Hematopoietic multipotent progenitor cell treated with erythropoietin and hydrocortisone succinate and interleukin-3 and kit ligand, for 8 days (in vitro differentiated cells): ENCODE data around the gene KCNK10.
A peak's percentile ranks its signal among the peaks of the same experiment; 100 is the strongest.

Experiments used
- DNase-seq: peaks from one replicate; pipeline ENCODE4 v3.0.0-alpha.2; 2015

KCNK10 gene

GRCh38 chr14:88321692-88322503 lies 1.2 kb downstream of the KCNK10 start:
- no peak for DNase-seq

- DNase-seq, result no peak
Measured at GRCh38 chr14:88318406-88318805, 4.7 kb downstream of the KCNK10 start.

- DNase-seq, result no peak
Measured at GRCh38 chr14:88316521-88316920, 6.5 kb downstream of the KCNK10 start.

- DNase-seq, result no peak
Measured at GRCh38 chr14:88312257-88312656, 10.8 kb downstream of the KCNK10 start.

- DNase-seq, result no peak
Measured at GRCh38 chr14:88311780-88312179, 11.3 kb downstream of the KCNK10 start.

- no peak for DNase-seq
Measured at GRCh38 chr14:88310449-88310848, 12.6 kb downstream of the KCNK10 start.

- DNase-seq, result no peak
Measured at GRCh38 chr14:88310021-88310420, 13.0 kb downstream of the KCNK10 start.

- DNase-seq, result no peak
Measured at GRCh38 chr14:88305528-88306322, 17.3 kb downstream of the KCNK10 start.

GRCh38 chr14:88303041-88303440 lies 20.0 kb downstream of the KCNK10 start:
- no peak for DNase-seq

GRCh38 chr14:88301381-88301780 lies 21.7 kb downstream of the KCNK10 start:
- DNase-seq, result no peak

- DNase-seq, result no peak
Measured at GRCh38 chr14:88300817-88301216, 22.3 kb downstream of the KCNK10 start.

- no peak for DNase-seq
Measured at GRCh38 chr14:88299865-88300530, 23.1 kb downstream of the KCNK10 start.

- DNase-seq, result no peak
Measured at GRCh38 chr14:88297306-88297705, 25.8 kb downstream of the KCNK10 start.

GRCh38 chr14:88296351-88296750 lies 26.7 kb downstream of the KCNK10 start:
- DNase-seq, result peak; percentile 6

GRCh38 chr14:88289996-88290395 lies 33.1 kb downstream of the KCNK10 start:
- DNase-seq, result no peak

- no peak for DNase-seq
Measured at GRCh38 chr14:88289234-88289633, 33.8 kb downstream of the KCNK10 start.

GRCh38 chr14:88286309-88286708 lies 36.8 kb downstream of the KCNK10 start:
- DNase-seq, result no peak

- DNase-seq, result no peak
Measured at GRCh38 chr14:88281447-88281846, 41.6 kb downstream of the KCNK10 start.

- DNase-seq, result no peak
Measured at GRCh38 chr14:88276923-88277596, 46.0 kb downstream of the KCNK10 start.

- DNase-seq, result no peak
Measured at GRCh38 chr14:88272390-88273269, 50.4 kb downstream of the KCNK10 start.

- no peak for DNase-seq
Measured at GRCh38 chr14:88271205-88271604, 51.9 kb downstream of the KCNK10 start.

GRCh38 chr14:88270776-88271175 lies 52.3 kb downstream of the KCNK10 start:
- no peak for DNase-seq
